ENCODE data around the gene TRO. TPM values are rescaled to one million over a fixed set of nuclear protein-coding genes. Genes with fewer than 3 reads are reported as not detected.

Gene TRO
- total RNA-seq, 2 experiments from 2014 or later: 4.0 to 5.2 TPM

DNA sequence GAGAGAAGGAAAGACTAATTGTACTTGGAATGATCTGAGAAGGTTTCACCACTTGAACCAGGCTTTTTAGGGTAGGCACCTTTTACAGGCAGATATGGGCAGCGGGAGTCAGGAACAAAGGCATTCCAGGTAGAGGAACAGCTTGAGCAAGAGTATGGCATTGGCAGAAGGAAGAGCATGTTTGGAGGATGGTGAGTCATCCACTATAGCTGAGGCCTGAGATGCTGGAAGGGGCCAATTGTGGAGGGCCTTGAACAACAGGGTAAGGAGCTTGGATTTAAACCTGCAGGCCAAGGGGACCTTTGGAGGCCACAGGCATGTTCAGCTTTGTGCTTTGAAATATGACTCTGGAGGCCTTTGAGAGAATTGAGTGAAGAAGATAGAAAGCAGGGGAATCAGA, 41.1 kb downstream of the TRO start:
- DNase-seq (no peak), ATAC-seq (no peak)
- H3K4me1 Mint-ChIP-seq (ENCODE audit: low read depth): peaks cover 19% of the 10 kb centered on the region
- no peaks in the 10 kb centered on the region for H3K9me3 Mint-ChIP-seq
- intact Hi-C loops (cut with micrococcal nuclease): no loop called here
- no peaks in the 10 kb centered on the region for H3K27me3 Mint-ChIP-seq
- ChIA-PET POLR2A (no interaction called here), CTCF (no interaction called here)
- no peak overlapping the region for H3K27ac Mint-ChIP-seq
- H3K36me3 Mint-ChIP-seq (ENCODE audit: low read depth): no peaks in the 10 kb centered on the region
- TF ChIP-seq CTCF (IDR thresholded peaks at IDR 0.05): no peak
- H3K4me3 Mint-ChIP-seq: no peak overlapping the region

DNA sequence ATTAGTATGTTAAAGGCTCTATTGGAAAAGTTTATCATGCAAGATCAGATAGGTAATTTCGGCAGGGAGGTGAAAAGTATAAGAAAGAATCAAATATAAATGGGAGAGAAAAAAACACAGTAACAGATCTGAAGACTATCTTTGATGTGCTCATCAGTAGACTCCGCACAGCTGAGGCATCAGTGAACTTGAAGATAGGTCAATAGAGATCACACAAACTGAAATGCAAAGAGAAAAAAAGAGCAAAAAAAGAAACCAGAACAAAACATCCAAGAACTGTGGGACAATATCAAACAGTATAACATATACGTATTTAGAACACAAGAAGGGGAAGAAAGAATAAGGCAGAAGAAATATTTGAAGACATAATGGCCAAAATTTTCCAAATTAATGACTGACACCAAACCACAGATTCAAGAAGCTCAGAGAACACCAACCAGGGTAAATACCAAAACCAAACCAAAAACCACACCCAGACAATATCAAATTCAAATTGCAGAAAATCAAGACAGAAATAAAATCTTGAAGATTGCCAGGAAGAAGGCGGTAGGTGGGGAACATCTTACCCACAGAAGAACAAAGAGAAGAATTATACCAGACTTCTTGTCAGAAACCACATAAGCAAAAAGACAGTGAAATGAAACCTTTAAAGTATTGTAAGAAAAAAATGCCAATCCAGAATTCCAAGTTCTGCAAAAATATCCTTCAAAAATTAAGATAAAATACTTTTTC, 44.3 kb downstream of the TRO start:
- Mint-ChIP-seq H3K27ac (peak overlapping the region; percentile 34), H3K27me3 (no peaks in the 10 kb centered on the region), H3K36me3 (ENCODE audit: low read depth) (no peaks in the 10 kb centered on the region), H3K4me3 (no peak overlapping the region), H3K9me3 (no peaks in the 10 kb centered on the region), H3K4me1 (ENCODE audit: low read depth) (peaks cover 22% of the 10 kb centered on the region)
- no peak for DNase-seq
- TF ChIP-seq CTCF (IDR thresholded peaks at IDR 0.05): no peak
- intact Hi-C loops (cut with micrococcal nuclease): no loop called here
- CTCF ChIA-PET: no interaction called here
- POLR2A ChIA-PET: no interaction called here
- ATAC-seq: no peak

DNA sequence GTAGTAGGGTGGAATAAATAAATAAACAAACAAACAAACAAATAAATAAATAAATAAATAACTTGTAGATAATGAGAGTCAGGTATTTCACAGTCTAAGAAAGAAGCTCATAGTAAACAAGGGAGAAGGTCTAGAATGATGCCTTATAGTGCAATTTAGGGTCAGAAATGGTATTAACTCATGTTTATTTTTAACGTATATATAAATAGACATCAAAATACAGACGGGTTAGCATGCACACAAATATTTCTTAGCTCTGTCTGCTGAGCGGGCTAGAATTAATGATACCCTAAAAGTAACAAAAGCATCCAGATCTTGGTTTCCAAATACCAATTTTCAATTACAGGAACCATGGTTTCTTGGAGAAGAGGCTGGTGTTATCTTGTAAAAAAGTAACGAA, 56.8 kb downstream of the TRO start:
- Mint-ChIP-seq H3K9me3 (no peaks in the 10 kb centered on the region), H3K4me3 (no peak overlapping the region), H3K27ac (no peak overlapping the region), H3K27me3 (no peaks in the 10 kb centered on the region), H3K4me1 (ENCODE audit: low read depth) (no peaks in the 10 kb centered on the region), H3K36me3 (ENCODE audit: low read depth) (no peaks in the 10 kb centered on the region)
- TF ChIP-seq CTCF (IDR thresholded peaks at IDR 0.05): no peak
- intact Hi-C loops (cut with micrococcal nuclease): no loop called here
- no peak for ATAC-seq
- ChIA-PET POLR2A (no interaction called here), CTCF (no interaction called here)
- no peak for DNase-seq

- H3K9me3 Mint-ChIP-seq: no peaks in the 10 kb centered on the region
- intact Hi-C loops (cut with micrococcal nuclease): no loop called here
- no peak overlapping the region for H3K4me3 Mint-ChIP-seq
- no peak for TF ChIP-seq CTCF (IDR thresholded peaks at IDR 0.05)
- no peak overlapping the region for H3K27ac Mint-ChIP-seq
- ATAC-seq (no peak), DNase-seq (no peak)
- CTCF ChIA-PET: no interaction called here
- H3K36me3 Mint-ChIP-seq (ENCODE audit: low read depth): no peaks in the 10 kb centered on the region
- no peaks in the 10 kb centered on the region for H3K27me3 Mint-ChIP-seq
- H3K4me1 Mint-ChIP-seq (ENCODE audit: low read depth): no peaks in the 10 kb centered on the region
- POLR2A ChIA-PET: no interaction called here
Observed at GRCh38 chrX:54978448-54978847, 57.8 kb downstream of the TRO start.

DNA sequence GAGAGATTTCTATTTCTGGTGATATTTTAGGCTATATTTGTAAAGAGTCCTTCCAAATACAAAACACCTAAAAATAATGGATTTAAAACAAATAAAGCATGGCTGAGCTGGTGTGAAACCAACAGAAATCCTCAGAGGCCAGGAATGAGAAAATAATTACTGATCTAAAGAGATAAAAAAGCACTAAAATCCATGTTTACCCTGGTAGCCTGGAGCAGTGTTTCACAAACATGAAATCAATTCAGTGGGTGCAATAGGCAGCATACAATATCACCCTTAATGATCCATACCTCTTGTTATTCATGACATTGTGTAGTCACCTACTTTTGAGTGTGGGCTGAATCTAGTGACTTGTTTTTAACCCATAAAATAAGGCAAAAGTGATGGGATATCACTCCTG, 58.8 kb downstream of the TRO start:
- H3K27me3 Mint-ChIP-seq: no peaks in the 10 kb centered on the region
- no peak for DNase-seq
- H3K9me3 Mint-ChIP-seq: no peaks in the 10 kb centered on the region
- no peaks in the 10 kb centered on the region for H3K4me1 Mint-ChIP-seq (ENCODE audit: low read depth)
- ChIA-PET CTCF (no interaction called here), POLR2A (no interaction called here)
- intact Hi-C loops (cut with micrococcal nuclease): no loop called here
- H3K4me3 Mint-ChIP-seq: no peak overlapping the region
- H3K36me3 Mint-ChIP-seq (ENCODE audit: low read depth): no peaks in the 10 kb centered on the region
- ATAC-seq: no peak
- H3K27ac Mint-ChIP-seq: no peak overlapping the region
- no peak for TF ChIP-seq CTCF (IDR thresholded peaks at IDR 0.05)
